H1 (cell line): Measurements from ENCODE around the gene BRD8.

Source experiments
- RAD21 ChIP-seq, 2 experiments: IDR thresholded peaks in 1 of 2; conservative IDR thresholded peaks in 1 of 2; 2 replicates each; pipeline ENCODE4 v1.6.1; 2011; ENCODE audit warnings: low read depth in 2 of 2, low read length in 2 of 2, improper control_type of control experiment in 1 of 2, inconsistent platforms in 1 of 2, mild to moderate bottlenecking in 1 of 2, moderate library complexity in 1 of 2
- YY1 ChIP-seq: IDR thresholded peaks from 2 replicates; pipeline ENCODE4 v1.6.1; 2011; ENCODE audit warnings: low read depth, mild to moderate bottlenecking, low read length
- TF ChIP-seq, protein P1 (sequence below), 3 experiments: IDR thresholded peaks; 1 replicate in 2 of 3; 2 replicates in 1 of 3; pipeline versions ENCODE4 v1.5.1 to v1.6.1; 2011; ENCODE audit warnings: low read length in 3 of 3, mild to moderate bottlenecking in 3 of 3, inconsistent platforms in 2 of 3, low read depth in 1 of 3, moderate library complexity in 1 of 3; ENCODE audit not compliant: insufficient read depth in 1 of 3; ENCODE audit errors: control extremely low read depth in 1 of 3

DNA sequence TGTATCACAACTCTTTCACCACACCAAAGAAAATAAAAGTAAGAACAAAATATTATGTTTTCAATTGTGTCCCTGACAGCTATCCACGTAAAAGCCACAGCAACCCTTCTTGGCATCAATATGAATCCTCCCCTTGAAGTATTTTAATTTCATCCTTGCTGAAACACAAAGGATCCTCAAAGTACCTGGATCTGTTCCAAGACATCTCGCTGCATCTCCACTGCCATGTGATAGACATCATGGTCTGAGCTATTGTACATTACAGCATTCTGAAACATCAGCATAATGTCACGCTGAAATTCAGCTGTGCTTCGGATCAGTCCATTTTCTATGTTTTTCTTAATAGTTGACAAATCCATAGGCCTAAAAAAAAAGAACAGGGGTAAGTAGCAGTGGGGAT, 17.7 kb downstream of the BRD8 start:
- TF ChIP-seq, protein P1, sequence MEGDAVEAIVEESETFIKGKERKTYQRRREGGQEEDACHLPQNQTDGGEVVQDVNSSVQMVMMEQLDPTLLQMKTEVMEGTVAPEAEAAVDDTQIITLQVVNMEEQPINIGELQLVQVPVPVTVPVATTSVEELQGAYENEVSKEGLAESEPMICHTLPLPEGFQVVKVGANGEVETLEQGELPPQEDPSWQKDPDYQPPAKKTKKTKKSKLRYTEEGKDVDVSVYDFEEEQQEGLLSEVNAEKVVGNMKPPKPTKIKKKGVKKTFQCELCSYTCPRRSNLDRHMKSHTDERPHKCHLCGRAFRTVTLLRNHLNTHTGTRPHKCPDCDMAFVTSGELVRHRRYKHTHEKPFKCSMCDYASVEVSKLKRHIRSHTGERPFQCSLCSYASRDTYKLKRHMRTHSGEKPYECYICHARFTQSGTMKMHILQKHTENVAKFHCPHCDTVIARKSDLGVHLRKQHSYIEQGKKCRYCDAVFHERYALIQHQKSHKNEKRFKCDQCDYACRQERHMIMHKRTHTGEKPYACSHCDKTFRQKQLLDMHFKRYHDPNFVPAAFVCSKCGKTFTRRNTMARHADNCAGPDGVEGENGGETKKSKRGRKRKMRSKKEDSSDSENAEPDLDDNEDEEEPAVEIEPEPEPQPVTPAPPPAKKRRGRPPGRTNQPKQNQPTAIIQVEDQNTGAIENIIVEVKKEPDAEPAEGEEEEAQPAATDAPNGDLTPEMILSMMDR (IDR thresholded peaks at IDR 0.05; ENCODE audit: control extremely low read depth in 1 of 3, insufficient read depth in 1 of 3, low read depth in 1 of 3, low read length in 3 of 3) = no peak
- TF ChIP-seq RAD21 (IDR thresholded peaks at IDR 0.05 in 1 of 2, conservative IDR thresholded peaks at IDR 0.05 in 1 of 2; ENCODE audit: low read depth in 2 of 2, low read length in 2 of 2) = no peak
- TF ChIP-seq YY1 = no peak
